Iris pigment epithelial cell (primary cell): ENCODE measurements around the gene KIR2DL3.
"Not testable (repeated sequence)": the region's sequence is repeated elsewhere in the genome, so short reads cannot be mapped to it uniquely, and the experiment has no call there.

ENCODE experiments used
- DNase-seq: peaks from one replicate; pipeline ENCODE4 v3.0.0-alpha.2; 2011; ENCODE audit warnings: low read depth

KIR2DL3 gene

GRCh38 chr19:54738306-54738705 lies at the start of gene KIR2DL3:
Gene KIR2DL3 (plus strand): TSS chr19:54738513. CDS start chr19:54738546, 33 bp downstream.
- DNase-seq: not testable (repeated sequence)

- DNase-seq: no peak
Observed at GRCh38 chr19:54691582-54692297, 46.6 kb upstream of the KIR2DL3 start.

GRCh38 chr19:54692298-54692615 lies 46.1 kb upstream of the KIR2DL3 start:
- no peak for DNase-seq

- no peak for DNase-seq
Observed at GRCh38 chr19:54694648-54695047, 43.7 kb upstream of the KIR2DL3 start.

GRCh38 chr19:54696117-54696548 lies 42.2 kb upstream of the KIR2DL3 start:
- no peak for DNase-seq

GRCh38 chr19:54696766-54697165 lies 41.5 kb upstream of the KIR2DL3 start:
- no peak for DNase-seq

GRCh38 chr19:54697716-54698115 lies 40.6 kb upstream of the KIR2DL3 start:
- not testable (repeated sequence) for DNase-seq

- no peak for DNase-seq
Observed at GRCh38 chr19:54704928-54705327, 33.4 kb upstream of the KIR2DL3 start.

- DNase-seq: no peak
Observed at GRCh38 chr19:54707962-54708361, 30.4 kb upstream of the KIR2DL3 start.

GRCh38 chr19:54708781-54709180 lies 29.5 kb upstream of the KIR2DL3 start:
- no peak for DNase-seq

- no peak for DNase-seq
Observed at GRCh38 chr19:54709212-54709948, 28.9 kb upstream of the KIR2DL3 start.

- DNase-seq: not testable (repeated sequence)
Observed at GRCh38 chr19:54709956-54710355, 28.4 kb upstream of the KIR2DL3 start.

GRCh38 chr19:54724142-54724541 lies 14.2 kb upstream of the KIR2DL3 start, which contains the start of gene KIR3DL3:
Gene KIR3DL3 (plus strand): TSS chr19:54724442. CDS start chr19:54724497, 55 bp downstream.
- no peak for DNase-seq

- DNase-seq: no peak
Observed at GRCh38 chr19:54724644-54725043, 13.7 kb upstream of the KIR2DL3 start.

GRCh38 chr19:54725321-54725720 lies 13.0 kb upstream of the KIR2DL3 start:
- DNase-seq: no peak

GRCh38 chr19:54727562-54727961 lies 10.8 kb upstream of the KIR2DL3 start:
- no peak for DNase-seq

GRCh38 chr19:54728167-54728566 lies 10.1 kb upstream of the KIR2DL3 start:
- no peak for DNase-seq

- no peak for DNase-seq
Observed at GRCh38 chr19:54729416-54730188, 8.7 kb upstream of the KIR2DL3 start.

GRCh38 chr19:54731191-54731590 lies 7.1 kb upstream of the KIR2DL3 start:
- DNase-seq: no peak

GRCh38 chr19:54738715-54739114 lies 402 bp downstream of the KIR2DL3 start:
- DNase-seq: no peak

GRCh38 chr19:54739587-54740497 lies 1.5 kb downstream of the KIR2DL3 start:
- no peak for DNase-seq

- not testable (repeated sequence) for DNase-seq
Observed at GRCh38 chr19:54741950-54742349, 3.6 kb downstream of the KIR2DL3 start.
